HG03025 (cell line): ENCODE measurements around the gene KCNB1.

Source experiments
- ATAC-seq: cut with Tn5 transposase; IDR thresholded peaks from one replicate; pipeline ENCODE4 v1.9.1; 2021; ENCODE audit warnings: mild to moderate bottlenecking, moderate library complexity; ENCODE audit not compliant: unreplicated experiment, low FRiP score

KCNB1 gene

DNA sequence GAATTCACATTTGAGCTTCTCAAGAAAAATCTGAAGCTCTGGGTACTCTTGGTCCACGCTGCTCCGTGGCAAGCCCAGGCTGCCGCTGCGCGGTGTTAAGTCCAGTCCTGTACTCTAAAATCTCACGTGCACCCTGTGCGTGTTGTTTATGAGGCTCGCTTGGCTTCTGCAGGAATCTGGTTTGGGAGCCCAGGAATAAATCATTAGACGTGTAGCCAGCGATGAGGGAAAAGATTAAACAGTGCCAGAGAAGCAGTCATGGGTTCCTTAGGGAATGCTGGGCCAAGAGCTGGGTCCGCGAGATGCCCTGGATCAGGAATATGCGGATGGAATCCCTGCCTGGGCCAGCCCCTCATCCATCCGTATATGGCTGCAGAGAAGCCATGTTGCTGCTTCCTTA, 87.3 kb downstream of the KCNB1 start:
- no peak for ATAC-seq

DNA sequence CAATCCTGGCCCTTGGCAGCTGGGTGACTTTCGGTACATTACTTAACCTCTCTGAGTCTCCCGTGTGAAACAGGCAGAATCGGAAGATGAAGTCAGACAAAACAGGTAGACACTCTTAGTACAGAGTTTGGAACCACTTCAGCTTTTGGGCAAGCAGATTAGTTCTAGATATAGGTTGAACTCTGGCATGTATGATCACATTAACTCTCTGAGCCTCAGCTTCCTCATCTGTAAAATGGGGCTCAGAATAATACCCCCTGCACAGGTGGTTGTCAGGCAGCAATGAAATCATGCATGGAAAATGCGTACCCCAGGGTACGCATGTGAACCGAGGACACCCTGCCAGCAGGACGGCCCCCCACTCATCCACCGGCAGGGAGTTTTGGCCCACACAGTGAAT, 87.7 kb downstream of the KCNB1 start:
- ATAC-seq: no peak

DNA sequence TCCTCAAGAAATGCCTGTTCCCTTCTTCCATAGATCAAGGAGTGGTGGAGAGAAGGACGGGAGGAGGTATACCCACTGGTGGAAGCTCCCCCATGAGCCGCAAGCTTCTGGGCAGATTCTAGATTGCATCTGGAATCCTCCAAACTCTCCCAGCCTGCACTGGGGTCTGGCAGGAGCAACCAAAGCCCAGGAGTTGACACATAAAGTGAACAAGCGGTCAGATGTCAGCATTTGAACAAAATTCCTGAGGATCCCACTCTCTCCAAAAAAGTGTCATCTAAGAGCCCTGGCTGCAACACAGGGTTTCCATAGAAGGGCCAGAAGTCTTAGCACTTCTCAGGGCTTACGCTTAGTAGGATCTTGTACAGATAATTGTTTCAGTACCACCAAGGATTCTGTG, 88.2 kb downstream of the KCNB1 start:
- no peak for ATAC-seq

DNA sequence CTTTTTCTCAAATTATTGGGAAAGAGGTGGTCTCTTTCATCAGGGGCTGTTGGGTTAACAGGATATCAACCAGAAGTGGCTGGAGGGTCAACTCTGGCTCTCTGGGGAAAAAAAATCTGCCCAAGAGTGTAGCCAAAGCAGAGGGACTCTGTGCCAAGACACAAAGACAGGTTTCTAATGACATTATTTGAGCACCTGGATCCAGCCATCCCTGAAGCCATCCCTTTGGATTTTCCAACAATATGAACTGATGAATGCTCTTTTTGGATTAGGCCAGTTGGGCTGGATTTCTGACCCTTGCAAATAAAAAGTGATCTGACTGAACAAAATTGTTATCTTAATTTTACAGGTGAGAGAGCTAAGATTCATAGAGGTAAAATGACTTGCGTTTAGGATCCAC, 88.7 kb downstream of the KCNB1 start:
- ATAC-seq: no peak

DNA sequence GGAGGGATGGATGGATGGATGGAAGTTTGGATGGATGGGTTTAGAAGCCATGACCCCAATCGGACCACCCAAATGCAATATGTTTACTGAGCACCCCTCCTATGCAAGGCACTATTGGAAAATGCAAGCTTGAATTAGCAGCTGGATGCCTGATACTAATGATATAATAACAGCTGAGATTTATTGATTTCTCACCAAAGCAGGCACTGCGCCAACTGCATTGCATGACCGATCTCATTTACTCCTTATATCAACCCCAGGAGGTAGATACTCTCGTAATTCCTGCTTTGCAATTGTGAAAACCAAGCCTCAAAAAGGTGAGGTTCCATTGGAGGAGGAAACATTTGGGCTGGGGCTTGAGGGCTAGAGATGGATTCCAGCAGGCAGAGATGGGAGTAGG, 89.7 kb downstream of the KCNB1 start:
- no peak for ATAC-seq

DNA sequence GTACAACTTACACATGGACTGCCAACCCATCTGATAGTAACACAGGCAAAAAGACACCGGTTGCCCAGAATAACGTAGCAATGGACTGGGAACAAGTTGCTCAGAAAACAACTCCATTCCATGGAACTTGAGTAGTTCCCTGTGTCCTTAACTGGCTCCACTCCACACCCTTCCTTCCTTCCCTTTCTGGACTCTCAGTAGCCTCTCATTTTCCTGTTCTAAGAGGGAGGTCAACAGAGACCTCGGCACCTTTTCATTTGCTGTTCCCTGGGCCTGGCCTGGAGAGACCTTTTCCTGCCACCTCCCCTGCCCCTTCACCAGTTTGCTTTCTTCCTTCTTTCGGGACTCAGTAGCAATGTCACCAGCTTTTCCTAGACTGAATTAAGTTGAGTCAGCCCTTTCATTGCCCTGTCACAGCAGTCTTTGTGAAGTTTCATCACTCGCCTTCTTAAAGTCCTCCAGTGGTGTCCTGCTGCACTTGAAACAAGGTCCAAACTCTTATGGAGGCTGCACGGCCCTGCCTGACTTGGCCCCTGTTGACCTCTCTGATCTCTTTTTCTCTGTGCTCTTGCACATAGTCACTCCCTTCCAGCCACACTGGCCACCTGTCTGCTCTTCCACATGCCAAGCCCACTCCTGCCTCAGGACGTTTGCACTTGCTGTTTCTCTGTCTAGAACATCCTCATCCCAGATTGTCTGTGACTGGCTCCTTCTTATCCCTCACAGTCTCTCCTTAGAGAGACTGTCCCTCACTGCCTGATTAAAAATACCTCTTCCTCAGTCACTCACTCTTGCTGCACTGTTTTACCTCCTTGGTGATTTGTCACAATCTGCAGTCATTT, 90.8 kb downstream of the KCNB1 start:
- no peak for ATAC-seq

DNA sequence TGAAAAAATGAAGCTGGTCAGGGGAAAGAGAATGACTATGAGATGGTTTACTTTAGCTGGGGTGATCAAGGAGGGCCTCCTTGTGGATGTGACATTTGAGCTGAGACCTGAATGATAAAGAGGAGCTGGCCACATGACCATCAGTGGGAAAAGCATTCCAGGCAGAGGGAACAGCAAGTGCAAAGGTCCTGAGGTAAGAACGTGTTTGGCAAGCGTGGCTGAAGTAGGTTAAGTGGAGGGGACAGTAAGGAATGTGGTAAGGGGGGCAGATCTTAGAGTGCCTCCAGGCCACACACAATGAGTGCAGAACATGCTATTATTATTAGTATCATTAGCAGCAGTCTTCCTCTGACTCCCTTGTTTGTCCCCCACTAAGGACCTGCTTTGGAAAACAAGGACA, 92.6 kb downstream of the KCNB1 start:
- no peak for ATAC-seq

DNA sequence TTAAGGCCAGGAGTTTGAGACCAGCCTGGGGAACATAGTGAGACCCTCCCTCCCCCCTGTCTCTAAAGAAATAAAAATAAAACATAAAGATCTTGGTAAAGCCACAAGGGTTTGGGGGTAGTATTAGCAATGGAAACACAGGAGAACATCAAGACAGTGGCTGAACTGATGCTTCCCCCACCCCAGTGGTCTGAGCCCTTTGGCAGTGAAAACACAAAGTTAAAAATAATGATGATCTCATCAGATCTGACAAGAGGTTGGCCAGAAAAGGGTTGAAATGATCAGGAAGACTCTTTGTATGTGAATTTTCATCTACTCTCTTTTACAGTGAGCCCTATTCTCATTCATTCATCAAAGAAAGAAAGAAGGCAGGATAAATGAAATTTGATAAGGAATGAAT, 93.7 kb downstream of the KCNB1 start:
- ATAC-seq: no peak

DNA sequence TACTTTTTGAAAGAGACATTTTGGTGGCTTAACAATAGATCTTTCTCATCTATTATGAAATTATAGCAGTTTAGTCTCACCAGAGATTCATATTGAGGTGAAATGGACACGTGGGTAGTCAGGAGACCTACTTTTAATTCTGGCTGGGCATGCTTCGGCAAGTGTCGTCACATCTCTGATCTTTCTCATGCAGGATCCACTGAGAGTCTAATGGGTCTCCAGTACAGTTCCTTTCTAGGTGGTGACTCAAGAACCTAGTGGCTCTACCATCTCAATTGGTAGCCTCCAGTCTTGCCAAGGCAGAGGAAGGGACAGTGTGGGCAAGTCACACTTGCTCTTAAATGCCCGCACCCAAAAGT, 94.9 kb downstream of the KCNB1 start:
- ATAC-seq: no peak

DNA sequence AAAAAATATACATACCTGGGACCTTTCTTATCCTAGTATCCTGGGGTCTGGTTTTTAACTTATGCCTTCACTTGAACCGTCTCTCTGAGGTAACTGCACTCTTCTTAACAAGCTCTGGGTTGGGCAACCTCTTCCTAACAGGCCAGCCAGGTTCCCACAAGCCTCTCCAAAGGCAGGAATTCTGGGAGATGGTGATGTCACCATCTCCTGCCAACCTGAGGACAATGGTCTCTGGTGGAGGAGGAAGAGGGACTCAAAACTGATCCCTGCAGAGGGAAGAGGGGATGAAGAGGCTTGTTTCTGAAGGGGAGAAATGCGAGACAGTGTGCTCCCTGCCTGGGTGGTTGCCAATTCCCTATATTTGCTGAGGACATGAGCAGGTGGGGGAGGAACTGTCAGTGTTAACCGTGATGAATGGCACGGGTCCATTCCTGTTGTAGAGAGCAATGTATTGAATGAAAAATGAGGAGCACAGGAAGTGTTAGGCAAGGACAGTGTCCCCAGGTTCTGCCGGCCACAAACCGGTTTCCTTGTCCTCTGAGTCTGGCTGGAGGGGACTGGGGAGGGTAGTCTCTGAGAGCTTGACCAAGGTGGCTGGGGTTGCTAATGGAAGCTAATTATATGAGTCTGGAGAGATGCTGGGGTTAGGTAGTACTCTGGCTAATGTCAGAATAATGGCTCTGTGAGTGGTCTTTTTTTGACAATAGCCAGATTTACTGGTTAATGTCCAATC, 95.5 kb downstream of the KCNB1 start:
- no peak for ATAC-seq

DNA sequence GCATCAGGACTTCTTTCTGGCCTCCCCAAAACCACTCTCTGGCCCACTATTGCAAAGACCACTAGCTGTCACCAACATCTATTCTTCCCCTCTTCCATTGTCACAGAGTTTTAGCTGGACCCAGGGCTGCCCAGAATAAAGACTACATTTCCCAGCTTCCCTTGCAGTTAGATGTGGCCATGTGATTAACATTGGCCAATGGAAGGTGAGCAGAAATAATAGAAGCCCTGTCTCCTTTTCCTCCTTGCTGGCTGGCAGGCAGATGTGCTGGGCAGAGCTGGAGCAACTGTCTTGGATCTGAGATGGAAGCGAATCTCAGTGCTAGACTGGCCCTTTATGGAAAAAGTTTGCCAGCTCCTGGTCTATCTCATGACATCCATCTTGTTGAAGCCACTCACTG, 97.0 kb downstream of the KCNB1 start:
- ATAC-seq: no peak

DNA sequence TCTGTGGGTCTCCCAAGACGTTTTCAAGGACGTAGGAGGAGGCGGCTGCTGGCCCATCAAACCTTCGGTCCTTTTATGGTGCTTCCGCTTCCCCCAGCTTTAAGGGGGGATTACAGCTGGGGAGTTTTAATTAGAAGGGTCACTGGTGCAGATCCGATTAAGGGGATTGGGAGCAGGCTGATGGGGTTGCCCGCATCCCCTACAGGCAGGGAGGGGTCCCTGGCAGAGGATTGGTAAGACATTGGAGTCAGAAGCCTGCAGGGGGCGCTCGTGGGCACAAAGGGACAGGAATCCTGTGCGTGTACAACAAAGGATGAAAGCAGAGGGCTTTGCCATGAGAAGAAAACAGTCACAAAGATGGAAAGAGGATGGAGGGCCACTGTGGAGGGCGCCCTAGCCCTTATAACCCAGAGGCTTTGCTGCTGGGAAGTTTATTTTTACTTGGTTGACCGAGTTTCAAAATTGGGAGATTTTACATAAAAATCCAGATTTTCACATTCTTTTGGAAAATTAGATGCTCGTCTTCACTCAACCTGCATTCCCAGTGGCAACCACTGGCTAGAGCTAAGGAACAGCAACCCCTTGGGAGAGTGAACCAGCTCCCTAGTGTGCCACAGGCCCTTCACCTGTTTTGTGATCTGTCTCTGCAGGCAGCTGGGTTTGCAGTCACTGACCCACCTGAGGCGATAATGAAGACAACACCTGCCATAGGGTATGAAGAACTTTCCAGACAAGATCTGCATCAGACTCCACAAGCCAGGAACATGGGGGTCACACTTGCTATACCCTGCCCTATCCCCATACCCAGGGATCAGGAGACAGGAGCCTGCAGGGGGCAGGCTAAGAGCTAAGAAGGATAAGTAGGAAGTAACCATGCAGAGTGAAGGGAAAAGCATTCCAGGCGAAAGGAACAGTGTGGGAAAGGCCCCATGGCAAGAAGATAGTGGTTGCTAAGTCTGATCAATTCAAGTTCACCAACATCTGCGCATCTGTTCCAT, 97.7 kb downstream of the KCNB1 start:
- ATAC-seq: no peak

DNA sequence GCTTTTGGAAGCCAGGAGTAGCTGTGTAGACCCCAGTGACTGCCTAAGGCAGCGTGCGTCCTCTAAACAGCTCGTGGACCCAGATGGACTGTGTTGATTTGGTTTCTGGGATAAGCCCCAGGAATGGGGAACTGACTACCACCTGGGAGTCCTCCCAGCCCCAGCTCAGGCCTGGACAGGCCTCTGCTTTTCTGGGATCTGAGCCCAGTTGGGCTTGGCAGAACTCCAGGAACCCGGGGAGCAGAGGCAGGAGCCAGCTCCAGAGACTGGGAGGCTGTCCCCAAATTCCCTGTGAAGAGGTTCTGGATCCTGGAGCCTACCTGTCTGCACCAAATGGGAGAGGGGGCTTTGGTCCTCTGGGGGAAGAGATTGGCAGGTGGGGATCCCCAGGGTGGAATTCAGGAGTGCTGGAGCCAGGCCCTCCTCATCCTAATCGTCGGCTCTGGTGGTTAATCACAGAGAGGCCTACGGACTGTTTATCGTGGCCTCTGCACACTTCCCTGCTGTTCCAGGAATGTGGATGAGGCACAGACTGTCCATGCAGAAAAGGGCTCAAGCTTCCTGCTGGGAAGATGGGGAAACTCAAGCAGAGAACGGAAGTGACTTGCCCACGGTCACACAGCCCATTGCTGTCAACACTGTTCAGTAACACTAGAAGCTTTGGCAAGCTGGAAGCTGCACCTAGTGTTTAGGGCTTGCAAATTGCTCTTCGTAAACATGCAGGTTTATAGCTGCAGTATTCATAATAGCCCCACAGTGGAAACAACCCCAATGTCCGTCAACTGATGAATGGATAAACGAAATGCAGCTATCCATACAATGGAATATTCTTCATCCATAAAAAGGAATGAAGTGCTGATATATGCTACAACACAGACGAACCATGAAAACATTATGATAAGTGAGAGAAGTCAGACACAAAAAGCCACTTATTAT, 100.6 kb downstream of the KCNB1 start:
- ATAC-seq: no peak

DNA sequence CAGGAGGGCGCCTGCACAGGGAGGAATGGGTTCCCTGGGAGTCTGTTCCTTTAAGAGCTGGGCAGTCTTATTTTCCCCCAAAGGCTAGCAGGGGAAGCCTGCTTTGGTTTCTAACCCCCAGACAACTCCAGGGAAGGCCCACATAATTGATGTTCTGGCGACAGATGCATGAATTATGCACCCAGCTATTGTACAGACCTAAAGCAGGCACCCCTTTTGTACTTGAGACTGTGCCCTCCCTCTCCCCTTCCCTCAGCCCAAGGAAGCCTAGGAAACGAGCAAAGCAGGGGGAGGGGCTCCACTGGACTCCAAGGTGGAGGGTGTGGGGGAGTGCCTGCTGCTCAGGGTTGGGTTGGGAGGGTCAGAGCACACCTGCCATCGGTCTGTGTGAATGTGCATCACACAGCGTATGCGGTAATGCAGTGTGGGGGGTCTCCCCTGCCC, 102.1 kb downstream of the KCNB1 start:
- ATAC-seq: no peak

DNA sequence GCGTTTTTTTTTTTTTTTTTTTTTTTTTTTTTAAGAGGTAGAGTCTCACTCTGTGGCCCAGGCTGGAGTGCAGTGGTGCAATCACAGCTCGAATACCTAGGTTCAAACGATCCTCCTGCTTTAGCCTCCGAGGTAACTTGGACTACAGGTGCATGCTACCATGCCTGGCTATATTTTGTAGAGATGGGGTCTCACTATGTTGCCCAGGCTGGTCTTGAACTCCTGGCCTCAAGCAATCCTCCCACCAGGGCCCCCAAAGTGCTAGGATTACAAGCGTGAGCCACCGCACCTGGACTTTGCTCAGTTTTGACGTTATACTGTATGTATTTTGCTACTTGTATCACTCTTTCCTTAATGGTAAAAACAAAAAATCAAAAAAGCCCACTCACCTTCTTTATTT, 103.1 kb downstream of the KCNB1 start:
- no peak for ATAC-seq

DNA sequence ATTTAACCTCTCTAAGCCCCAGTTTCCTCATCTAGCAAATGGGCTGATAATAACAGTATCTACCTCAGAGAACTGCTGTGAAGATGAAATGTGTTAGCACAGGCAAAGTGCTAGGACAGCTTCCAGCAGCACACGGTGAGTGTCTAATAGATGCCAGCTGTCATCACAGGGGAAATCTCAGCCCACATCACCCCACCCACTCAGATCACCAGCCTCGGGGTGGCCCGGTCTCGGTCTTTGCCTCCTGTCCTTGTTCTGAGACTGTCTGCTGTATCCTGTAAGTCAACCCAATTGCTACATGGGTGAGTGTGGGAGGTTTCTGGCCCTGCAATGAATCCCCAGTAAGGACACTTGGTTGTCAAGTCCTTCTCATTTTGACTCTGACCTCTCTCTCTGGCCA, 105.1 kb downstream of the KCNB1 start:
- no peak for ATAC-seq

DNA sequence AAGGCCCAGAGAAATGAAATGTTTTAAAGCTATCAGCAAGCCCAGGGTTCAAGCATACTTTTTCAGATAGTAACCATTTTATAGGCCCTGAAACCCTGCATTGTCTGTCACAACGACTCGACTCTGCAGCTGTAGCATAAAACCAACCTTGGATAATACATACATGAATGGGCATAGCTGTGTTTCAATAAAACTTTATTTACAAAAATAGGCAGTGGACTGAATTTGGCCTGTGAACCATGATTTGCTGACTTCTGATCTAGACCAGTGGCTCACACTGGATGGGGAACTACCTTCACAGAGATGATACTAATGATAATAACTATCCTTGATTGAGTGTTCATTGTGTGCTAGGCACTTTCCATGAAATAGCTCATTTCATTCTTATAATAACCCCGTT, 107.3 kb downstream of the KCNB1 start:
- ATAC-seq: no peak

DNA sequence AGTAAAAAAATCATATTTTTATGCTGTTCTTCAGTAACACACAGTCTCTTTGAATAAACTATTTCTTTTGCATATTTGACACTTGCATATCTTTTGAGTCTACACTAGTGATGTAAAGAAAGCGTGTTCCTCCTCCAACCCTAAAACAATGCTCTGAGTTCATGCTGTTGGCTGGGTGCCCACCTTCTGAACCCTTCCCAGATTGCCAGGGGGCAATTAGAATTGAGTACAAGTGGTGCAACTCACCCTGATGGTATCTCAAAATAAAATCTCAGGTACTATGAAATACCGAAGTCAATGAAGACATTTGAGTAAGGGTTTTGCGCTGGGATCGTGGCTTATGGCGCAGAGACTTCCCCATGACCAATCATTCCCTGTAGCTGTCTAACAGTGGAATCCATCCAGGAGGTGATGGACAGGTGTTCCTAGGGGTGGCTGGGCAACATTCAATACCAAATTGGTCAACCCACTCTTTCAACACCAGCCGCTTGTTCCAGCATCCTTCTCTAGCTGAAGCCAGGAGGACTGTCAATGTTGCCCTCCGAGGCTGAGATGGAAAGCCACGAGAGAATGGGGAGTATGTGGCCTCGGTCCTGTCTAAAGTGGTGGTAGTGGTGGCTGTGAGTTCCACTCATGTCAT, 110.3 kb downstream of the KCNB1 start:
- no peak for ATAC-seq

DNA sequence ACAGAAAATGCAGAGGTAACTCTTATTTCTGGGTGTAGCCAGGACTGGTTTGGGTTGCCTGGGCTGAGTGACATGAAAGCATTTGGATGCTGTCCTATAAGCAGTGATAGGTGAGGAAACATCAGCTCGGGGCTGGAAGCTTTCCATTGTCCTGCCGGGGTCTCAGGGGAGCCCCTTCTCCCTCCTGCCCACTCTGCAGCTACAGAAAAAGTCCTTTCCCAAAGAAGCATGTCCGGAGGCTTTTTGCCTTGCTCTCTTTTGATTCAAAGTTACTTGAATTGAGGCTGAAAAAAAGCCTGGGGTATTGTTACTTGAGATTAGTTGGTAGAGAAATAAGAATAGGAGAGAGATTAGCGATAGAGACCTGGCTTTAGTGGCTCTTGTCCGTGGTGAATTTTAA, 113.9 kb downstream of the KCNB1 start:
- no peak for ATAC-seq
